Activated CD4-positive, alpha-beta memory T cell treated with anti-CD3 and anti-CD28 coated beads for 36 hours (primary cell): ENCODE results near the gene OR2L2. TPM values are rescaled to one million over a fixed set of nuclear protein-coding genes. Genes with fewer than 3 reads are reported as not detected.

Experiments used
- CTCF ChIA-PET: fragments of 350-600 bp; sonication (Branson Sonifier 250); formaldehyde crosslinking; loops from one replicate; lab custom pipeline; 2021; ENCODE audit warnings: antibody characterized with exemption, inconsistent platforms; lab: Charles Lee
- POLR2A ChIA-PET: fragments of 350-600 bp; sonication (Branson Sonifier 250); formaldehyde crosslinking; loops from one replicate; lab custom pipeline; 2021; ENCODE audit warnings: antibody characterized with exemption; lab: Charles Lee
- DNase-seq: peaks from one replicate; pipeline ENCODE4 v3.0.0-alpha.2; 2020
- H3K27ac Mint-ChIP-seq: one replicate; pipeline ENCODE4 v1.8.0; 2021; ENCODE audit warnings: mixed read lengths
- H3K27me3 Mint-ChIP-seq: one replicate; pipeline ENCODE4 v1.8.0; 2021; ENCODE audit warnings: mixed read lengths
- H3K36me3 Mint-ChIP-seq: one replicate; pipeline ENCODE4 v1.8.0; 2021; ENCODE audit warnings: mixed read lengths
- H3K4me1 Mint-ChIP-seq: one replicate; pipeline ENCODE4 v1.8.0; 2021; ENCODE audit warnings: low read depth, mixed read lengths
- H3K4me3 Mint-ChIP-seq: one replicate; pipeline ENCODE4 v1.8.0; 2021; ENCODE audit warnings: mild to moderate bottlenecking, mixed read lengths
- H3K9me3 Mint-ChIP-seq: one replicate; pipeline ENCODE4 v1.8.0; 2021; ENCODE audit warnings: mixed read lengths
- intact Hi-C: fragments of 100-400 bp; cut with micrococcal nuclease; formaldehyde crosslinking; loops from one replicate; pipeline ENCODE4 v1.15.1; 2023
- total RNA-seq, 2 experiments: library from RNA; stranded (reverse); gene quantifications; one replicate each; pipeline ENCODE4 v1.2.3, GENCODE V29; 2021

Gene OR2L2, protein sequence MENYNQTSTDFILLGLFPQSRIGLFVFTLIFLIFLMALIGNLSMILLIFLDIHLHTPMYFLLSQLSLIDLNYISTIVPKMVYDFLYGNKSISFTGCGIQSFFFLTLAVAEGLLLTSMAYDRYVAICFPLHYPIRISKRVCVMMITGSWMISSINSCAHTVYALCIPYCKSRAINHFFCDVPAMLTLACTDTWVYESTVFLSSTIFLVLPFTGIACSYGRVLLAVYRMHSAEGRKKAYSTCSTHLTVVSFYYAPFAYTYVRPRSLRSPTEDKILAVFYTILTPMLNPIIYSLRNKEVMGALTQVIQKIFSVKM
- under 1 TPM in 1 of 2 experiments, not detected in 1; 0.07 TPM for total RNA-seq

DNA sequence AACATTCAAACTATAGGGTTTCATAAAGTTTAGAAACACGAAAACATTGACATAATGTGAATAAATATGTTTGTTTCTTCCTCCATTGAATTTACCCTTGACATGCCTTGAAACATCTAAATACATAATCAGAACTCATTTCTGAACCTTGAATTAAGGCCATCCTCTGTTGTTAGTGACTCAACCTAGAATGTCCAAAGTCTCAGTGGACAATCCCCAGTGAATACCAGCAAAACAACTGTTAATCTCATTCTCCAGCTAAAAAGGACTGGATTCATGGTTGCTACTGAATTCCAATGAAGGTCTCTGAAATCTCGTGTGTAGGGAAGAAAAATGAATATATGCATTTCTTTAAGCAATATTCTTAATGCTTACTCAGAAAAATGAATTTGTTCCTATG lies at the start of gene OR2L2:
OR2L2 (plus strand) TSS at position 301 of the 400 bp plus-strand sequence. CDS start 8,198 bp downstream, outside the sequence.
- Mint-ChIP-seq H3K27ac (no peak within 1 kb of the TSS), H3K4me3 (no peak within 1 kb of the TSS), H3K27me3 (no peaks in the 10 kb centered on the region), H3K36me3 (peaks cover 7% of the 10 kb centered on the region), H3K4me1 (no peaks in the 10 kb centered on the region), H3K9me3 (peaks cover 34% of the 10 kb centered on the region)
- ChIA-PET CTCF (no interaction called here), POLR2A (no interaction called here)
- intact Hi-C loops: no loop called here
- no peak for DNase-seq

DNA sequence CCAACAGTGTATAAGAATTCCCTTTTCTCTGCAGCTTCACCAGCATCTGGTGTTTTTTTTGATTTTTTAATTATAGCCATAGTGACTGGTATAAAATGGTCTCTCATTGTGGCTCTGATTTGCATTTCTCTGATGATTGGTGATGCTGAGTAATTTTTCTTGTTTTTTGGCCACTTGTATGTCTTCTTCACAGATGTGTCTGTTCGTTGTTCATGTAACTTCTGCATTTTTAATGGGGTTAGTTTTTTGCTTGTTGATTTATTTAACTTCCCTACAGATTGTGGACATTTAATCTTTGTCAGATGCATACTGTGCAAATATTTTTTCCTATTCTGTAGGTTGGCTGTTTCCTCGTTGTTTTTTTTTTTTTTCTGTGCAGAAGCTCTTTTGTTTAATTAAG lies 36.9 kb upstream of the OR2L2 start:
- Mint-ChIP-seq H3K4me1 (no peaks in the 10 kb centered on the region), H3K4me3 (no peak overlapping the region), H3K27ac (no peak overlapping the region), H3K9me3 (peaks cover 3% of the 10 kb centered on the region), H3K36me3 (peaks cover 3% of the 10 kb centered on the region), H3K27me3 (no peaks in the 10 kb centered on the region)
- POLR2A ChIA-PET: no interaction called here
- DNase-seq: no peak
- intact Hi-C loops: no loop called here
- CTCF ChIA-PET: no interaction called here

DNA sequence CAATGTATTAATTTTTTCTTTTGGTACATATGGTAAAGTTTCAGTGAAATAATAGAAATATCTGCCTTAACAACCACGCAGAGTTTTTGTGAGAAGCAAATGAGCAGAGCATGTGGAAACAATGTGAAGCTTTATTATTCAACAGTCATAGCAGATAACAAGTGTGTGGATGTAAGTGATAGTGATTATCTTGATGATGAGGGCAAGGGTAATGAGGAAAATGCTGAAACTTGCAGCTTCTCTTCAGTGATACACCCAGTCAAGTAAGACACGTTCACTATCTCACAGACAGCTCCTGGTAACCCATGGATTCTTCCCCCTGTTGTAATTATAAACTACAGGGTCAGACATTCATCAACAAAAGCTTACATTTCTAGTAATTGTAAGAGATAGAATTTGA lies 31.1 kb upstream of the OR2L2 start:
- ChIA-PET CTCF (no interaction called here), POLR2A (no interaction called here)
- Mint-ChIP-seq H3K4me3 (no peak overlapping the region), H3K36me3 (peaks cover 2% of the 10 kb centered on the region), H3K27me3 (no peaks in the 10 kb centered on the region), H3K27ac (no peak overlapping the region), H3K4me1 (peaks cover 6% of the 10 kb centered on the region), H3K9me3 (no peaks in the 10 kb centered on the region)
- DNase-seq: no peak
- intact Hi-C loops: no loop called here

DNA sequence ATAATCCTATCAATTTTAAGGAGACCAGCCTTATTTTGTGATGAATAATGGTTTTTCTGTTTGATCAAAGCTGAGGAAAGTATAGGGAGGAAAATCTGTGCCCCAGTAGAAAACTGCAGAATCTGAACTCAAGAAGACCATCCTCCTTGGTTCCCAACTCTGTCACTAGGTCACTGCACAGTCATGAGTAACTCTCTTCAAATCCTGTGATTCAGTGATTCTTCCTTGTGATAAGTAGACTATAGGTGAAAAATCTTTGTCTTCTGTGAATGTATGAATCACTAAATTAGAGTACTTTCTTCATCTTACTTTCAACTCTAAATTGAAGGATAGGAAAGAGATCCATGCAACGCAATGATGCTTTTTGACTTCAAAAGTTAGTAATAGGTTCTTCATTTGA lies 29.7 kb upstream of the OR2L2 start:
- H3K27ac Mint-ChIP-seq: no peak overlapping the region
- H3K4me1 Mint-ChIP-seq: peaks cover 6% of the 10 kb centered on the region
- ChIA-PET POLR2A (no interaction called here), CTCF (no interaction called here)
- H3K36me3 Mint-ChIP-seq: peaks cover 2% of the 10 kb centered on the region
- H3K27me3 Mint-ChIP-seq: no peaks in the 10 kb centered on the region
- no peaks in the 10 kb centered on the region for H3K9me3 Mint-ChIP-seq
- H3K4me3 Mint-ChIP-seq: no peak overlapping the region
- DNase-seq: no peak
- intact Hi-C loops: no loop called here

DNA sequence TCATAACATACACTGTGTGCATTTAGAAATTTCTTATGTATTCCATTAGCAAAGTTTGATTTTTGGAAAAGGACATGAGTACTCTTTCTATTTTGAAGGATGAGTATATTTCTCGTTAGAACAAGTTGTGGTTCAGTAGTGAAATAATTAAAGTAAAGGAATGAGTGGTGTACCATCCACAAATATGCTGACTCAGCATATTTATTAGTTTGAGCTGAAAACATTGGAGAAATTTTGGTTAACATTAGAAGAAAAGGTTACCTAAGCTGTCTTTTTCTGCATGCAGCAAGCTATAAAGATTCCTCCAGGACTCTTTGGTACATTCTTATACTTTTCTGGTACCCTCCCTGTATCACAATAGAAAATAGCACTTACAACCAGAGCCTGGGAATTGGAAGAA lies 22.1 kb upstream of the OR2L2 start:
- Mint-ChIP-seq H3K9me3 (peaks cover 50% of the 10 kb centered on the region), H3K36me3 (peaks cover 9% of the 10 kb centered on the region), H3K4me1 (no peaks in the 10 kb centered on the region), H3K27me3 (no peaks in the 10 kb centered on the region), H3K4me3 (no peak overlapping the region), H3K27ac (no peak overlapping the region)
- intact Hi-C loops: no loop called here
- ChIA-PET CTCF (no interaction called here), POLR2A (no interaction called here)
- DNase-seq: no peak

DNA sequence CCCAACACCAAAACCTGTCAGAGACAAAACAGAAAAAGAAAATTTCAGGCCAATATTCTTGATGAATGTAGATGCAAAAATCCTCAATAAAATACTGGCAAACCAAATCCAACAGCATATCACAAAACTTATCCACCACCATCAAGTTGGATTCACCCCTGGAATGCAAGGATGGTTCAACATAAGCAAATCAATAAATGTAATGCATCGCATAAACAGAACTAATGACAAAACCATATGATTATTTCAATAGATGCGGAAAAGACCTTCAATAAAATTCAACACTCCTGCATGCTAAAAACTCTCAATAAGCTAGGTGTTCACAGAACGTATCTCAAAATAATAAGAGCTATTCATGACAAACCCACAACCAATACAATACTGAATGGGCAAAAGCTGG lies 20.2 kb upstream of the OR2L2 start:
- H3K36me3 Mint-ChIP-seq: peaks cover 7% of the 10 kb centered on the region
- CTCF ChIA-PET: no interaction called here
- no peak overlapping the region for H3K27ac Mint-ChIP-seq
- DNase-seq: no peak
- POLR2A ChIA-PET: no interaction called here
- intact Hi-C loops: no loop called here
- H3K4me1 Mint-ChIP-seq: no peaks in the 10 kb centered on the region
- no peak overlapping the region for H3K4me3 Mint-ChIP-seq
- H3K9me3 Mint-ChIP-seq: peaks cover 50% of the 10 kb centered on the region
- H3K27me3 Mint-ChIP-seq: no peaks in the 10 kb centered on the region

DNA sequence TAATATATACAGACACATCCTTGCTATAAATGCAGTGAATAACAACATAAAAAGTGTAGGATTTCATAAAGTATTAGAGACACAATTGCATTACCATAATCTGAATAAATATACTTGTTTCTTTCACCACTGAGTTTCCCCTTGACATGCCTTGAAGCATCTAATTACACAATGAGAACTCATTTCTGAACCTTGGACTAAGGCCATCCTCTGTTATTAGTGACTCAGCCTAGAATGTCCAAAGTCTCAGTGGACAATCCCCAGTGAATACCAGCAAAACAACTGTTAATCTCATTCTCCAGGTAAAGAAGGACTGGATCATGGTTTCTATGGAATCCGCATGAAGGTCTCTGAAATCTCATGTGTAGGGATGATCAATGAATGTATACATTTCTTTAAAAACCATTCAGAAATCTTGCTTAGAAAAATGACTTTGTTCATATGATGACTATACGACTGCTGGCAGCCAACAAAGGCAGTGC lies 16.6 kb upstream of the OR2L2 start, which contains the start of gene OR2L5:
OR2L5 (plus strand) TSS at position 432 of the 482 bp plus-strand sequence. CDS start 8,288 bp downstream, outside the sequence.
- no peaks in the 10 kb centered on the region for H3K27me3 Mint-ChIP-seq
- H3K36me3 Mint-ChIP-seq: peaks cover 7% of the 10 kb centered on the region
- peaks cover 40% of the 10 kb centered on the region for H3K9me3 Mint-ChIP-seq
- intact Hi-C loops: no loop called here
- H3K27ac Mint-ChIP-seq: no peak within 1 kb of the TSS
- ChIA-PET CTCF (no interaction called here), POLR2A (no interaction called here)
- no peak within 1 kb of the TSS for H3K4me3 Mint-ChIP-seq
- H3K4me1 Mint-ChIP-seq: no peaks in the 10 kb centered on the region
- DNase-seq: no peak

DNA sequence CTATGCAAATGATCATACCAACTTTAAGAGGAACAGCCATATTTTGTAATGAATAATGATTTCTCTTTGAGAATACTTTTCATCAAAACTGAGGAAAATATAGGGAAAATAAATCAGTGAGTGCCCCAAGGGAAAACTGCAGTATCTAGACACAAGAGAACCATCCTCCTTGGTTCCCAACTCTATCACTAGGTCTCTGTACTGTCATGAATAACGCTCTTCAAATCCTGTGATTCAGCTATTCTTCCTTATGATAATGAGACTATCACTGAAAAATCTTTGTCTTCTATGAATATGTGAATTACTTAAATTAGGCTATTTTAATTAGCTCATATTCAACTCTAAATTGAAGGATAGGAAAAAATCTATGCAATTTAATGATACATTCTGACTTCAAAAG lies 14.1 kb upstream of the OR2L2 start:
- Mint-ChIP-seq H3K9me3 (peaks cover 17% of the 10 kb centered on the region), H3K27me3 (no peaks in the 10 kb centered on the region), H3K4me3 (no peak overlapping the region), H3K4me1 (no peaks in the 10 kb centered on the region), H3K27ac (no peak overlapping the region), H3K36me3 (no peaks in the 10 kb centered on the region)
- ChIA-PET POLR2A (no interaction called here), CTCF (no interaction called here)
- intact Hi-C loops: no loop called here
- no peak for DNase-seq

DNA sequence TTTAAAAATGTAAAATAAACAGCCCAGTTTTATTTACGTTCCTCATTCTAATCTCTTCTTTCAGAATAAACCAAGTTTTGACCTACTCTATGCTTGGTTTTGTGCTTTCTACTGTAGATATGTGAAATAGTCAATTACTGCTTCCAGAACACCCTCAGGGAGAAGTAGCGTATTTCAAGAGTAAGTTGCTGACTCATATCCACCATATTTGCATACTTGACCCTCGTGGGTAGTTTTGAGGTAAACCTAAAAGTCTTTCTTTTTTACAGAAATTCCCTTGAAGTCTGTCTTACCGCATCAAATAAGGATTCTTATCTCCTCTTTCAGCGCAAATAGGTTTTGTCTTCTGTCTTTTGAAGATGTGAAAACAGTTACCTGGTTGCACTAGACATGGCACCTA lies 15.3 kb downstream of the OR2L2 start:
- Mint-ChIP-seq H3K4me1 (no peaks in the 10 kb centered on the region), H3K36me3 (peaks cover 3% of the 10 kb centered on the region), H3K9me3 (peaks cover 38% of the 10 kb centered on the region), H3K27me3 (no peaks in the 10 kb centered on the region), H3K4me3 (no peak overlapping the region), H3K27ac (no peak overlapping the region)
- ChIA-PET CTCF (no interaction called here), POLR2A (no interaction called here)
- DNase-seq: no peak
- intact Hi-C loops: no loop called here

DNA sequence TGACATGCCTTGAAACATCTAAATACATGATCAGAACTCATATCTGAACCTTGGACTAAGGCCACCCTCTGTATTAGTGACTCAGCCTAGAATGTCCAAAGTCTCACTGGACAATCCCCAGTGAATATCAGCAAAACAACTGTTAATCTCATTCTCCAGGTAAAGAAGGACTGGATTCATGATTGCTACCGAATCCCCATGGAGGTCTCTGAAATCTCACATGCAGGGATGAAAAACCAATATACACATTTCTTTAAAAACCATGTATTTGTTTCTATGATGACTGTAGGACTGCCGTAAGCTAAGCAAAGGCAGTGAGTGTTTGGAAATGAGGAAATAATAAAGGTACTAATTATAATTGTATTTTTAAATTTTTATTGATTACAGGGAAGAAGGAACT lies 16.7 kb downstream of the OR2L2 start, which contains the start of gene OR2L3:
OR2L3 (plus strand) TSS at position 301 of the 400 bp plus-strand sequence. CDS start 13,846 bp downstream, outside the sequence.
- no peak within 1 kb of the TSS for H3K27ac Mint-ChIP-seq
- intact Hi-C loops: no loop called here
- no peak for DNase-seq
- peaks cover 31% of the 10 kb centered on the region for H3K9me3 Mint-ChIP-seq
- H3K4me3 Mint-ChIP-seq: no peak within 1 kb of the TSS
- no peaks in the 10 kb centered on the region for H3K27me3 Mint-ChIP-seq
- peaks cover 3% of the 10 kb centered on the region for H3K36me3 Mint-ChIP-seq
- ChIA-PET POLR2A (no interaction called here), CTCF (no interaction called here)
- H3K4me1 Mint-ChIP-seq: no peaks in the 10 kb centered on the region

DNA sequence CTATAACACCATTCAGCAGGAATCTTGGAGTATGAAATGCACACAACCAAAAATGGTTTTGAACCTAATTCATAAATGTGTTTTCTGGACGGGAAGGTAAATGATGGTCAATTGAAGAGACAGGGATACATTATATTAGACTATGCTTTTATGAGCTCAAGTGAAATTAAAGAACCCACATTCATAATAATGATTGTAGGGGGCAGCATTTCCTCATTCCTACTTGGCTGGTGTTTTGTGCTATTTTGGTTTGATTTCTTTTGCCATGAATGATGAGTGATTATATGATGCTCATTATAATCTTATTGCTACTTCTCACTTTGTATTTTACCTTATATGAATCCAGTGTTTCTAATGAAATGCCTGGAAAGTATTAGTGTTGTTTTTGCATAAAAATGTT lies 17.1 kb downstream of the OR2L2 start:
- no peak overlapping the region for H3K27ac Mint-ChIP-seq
- intact Hi-C loops: no loop called here
- H3K4me1 Mint-ChIP-seq: no peaks in the 10 kb centered on the region
- CTCF ChIA-PET: no interaction called here
- POLR2A ChIA-PET: no interaction called here
- peaks cover 3% of the 10 kb centered on the region for H3K36me3 Mint-ChIP-seq
- H3K4me3 Mint-ChIP-seq: no peak overlapping the region
- H3K27me3 Mint-ChIP-seq: no peaks in the 10 kb centered on the region
- H3K9me3 Mint-ChIP-seq: peaks cover 31% of the 10 kb centered on the region
- no peak for DNase-seq

DNA sequence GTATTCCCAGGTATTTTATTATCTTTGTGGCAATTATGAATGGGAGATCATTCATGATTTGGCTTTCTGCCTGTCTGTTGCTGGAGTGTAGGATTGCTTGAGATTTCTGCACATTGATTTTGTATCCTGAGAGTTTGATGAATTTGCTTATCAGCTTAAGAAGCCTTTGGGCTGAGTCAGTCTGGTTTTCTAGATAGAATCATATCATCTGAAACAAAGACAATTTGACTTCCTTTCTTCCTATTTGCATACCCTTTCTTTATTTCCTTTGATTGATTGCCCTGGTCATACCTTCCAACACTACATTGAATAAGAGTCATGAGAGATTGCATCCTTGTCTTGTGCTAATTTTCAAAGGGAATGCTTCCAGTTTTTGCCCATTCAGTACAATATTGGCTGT lies 24.8 kb downstream of the OR2L2 start:
- DNase-seq: no peak
- no peak overlapping the region for H3K4me3 Mint-ChIP-seq
- intact Hi-C loops: no loop called here
- ChIA-PET CTCF (no interaction called here), POLR2A (no interaction called here)
- peaks cover 29% of the 10 kb centered on the region for H3K9me3 Mint-ChIP-seq
- H3K36me3 Mint-ChIP-seq: no peaks in the 10 kb centered on the region
- no peaks in the 10 kb centered on the region for H3K4me1 Mint-ChIP-seq
- no peaks in the 10 kb centered on the region for H3K27me3 Mint-ChIP-seq
- no peak overlapping the region for H3K27ac Mint-ChIP-seq

DNA sequence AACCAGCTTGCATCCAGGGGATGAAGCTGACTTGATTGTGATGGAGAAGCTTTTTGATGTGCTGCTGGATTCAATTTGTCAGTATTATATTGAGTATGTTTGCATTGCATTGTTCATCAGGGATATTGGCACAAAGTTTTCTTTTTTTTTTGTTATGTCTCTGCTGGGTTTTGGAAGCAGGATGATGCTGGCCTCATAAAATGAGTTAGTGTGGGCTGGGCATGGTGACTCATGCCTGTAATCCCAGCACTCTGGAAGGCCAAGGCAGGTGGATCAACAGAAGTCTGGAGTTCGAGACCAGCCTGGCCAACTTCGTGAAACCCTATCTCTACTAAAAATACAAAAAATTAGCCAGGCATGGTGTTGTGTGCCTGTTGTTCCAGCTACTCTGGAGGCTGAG lies 25.4 kb downstream of the OR2L2 start:
- Mint-ChIP-seq H3K4me1 (no peaks in the 10 kb centered on the region), H3K36me3 (no peaks in the 10 kb centered on the region), H3K27ac (no peak overlapping the region), H3K9me3 (peaks cover 27% of the 10 kb centered on the region), H3K4me3 (no peak overlapping the region), H3K27me3 (no peaks in the 10 kb centered on the region)
- intact Hi-C loops: no loop called here
- DNase-seq: no peak
- POLR2A ChIA-PET: no interaction called here
- CTCF ChIA-PET: no interaction called here
